Mesenchymal stem cell (in vitro differentiated cells and primary cell): ENCODE measurements around the gene TXNDC12.

Experiments used
- DNase-seq: peaks from one replicate; pipeline ENCODE4 v3.0.0-alpha.2; 2013
- H2AFZ ChIP-seq: one replicate; pipeline ENCODE4 v1.6.1; 2013; ENCODE audit warnings: low read depth, mild to moderate bottlenecking, control low read depth, inconsistent platforms, low read length, moderate library complexity
- H2AK5ac ChIP-seq: 2 replicates; pipeline ENCODE4 v1.6.1; 2013; ENCODE audit warnings: low read length, moderate library complexity, mild to moderate bottlenecking, inconsistent platforms; ENCODE audit not compliant: severe bottlenecking
- H2BK120ac ChIP-seq: one replicate; pipeline ENCODE4 v1.6.1; 2013; ENCODE audit warnings: low read depth, mild to moderate bottlenecking, inconsistent platforms, low read length, moderate library complexity
- H2BK12ac ChIP-seq, 2 experiments: one replicate each; pipeline ENCODE4 v1.6.1; 2013; ENCODE audit warnings: inconsistent platforms in 2 of 2, low read length in 2 of 2, mild to moderate bottlenecking in 2 of 2, moderate library complexity in 2 of 2, control low read depth in 1 of 2
- H2BK15ac ChIP-seq: one replicate; pipeline ENCODE4 v1.6.1; 2013; ENCODE audit warnings: mild to moderate bottlenecking, low read depth, inconsistent platforms; ENCODE audit not compliant: poor library complexity, severe bottlenecking
- H2BK5ac ChIP-seq: 2 replicates; pipeline ENCODE4 v1.6.1; 2013; ENCODE audit warnings: low read depth, mild to moderate bottlenecking, low read length, control low read depth, inconsistent platforms; ENCODE audit not compliant: poor library complexity, severe bottlenecking
- H3K14ac ChIP-seq, 2 experiments: one replicate each; pipeline ENCODE4 v1.6.1; 2013; ENCODE audit warnings: inconsistent platforms in 2 of 2, low read length in 2 of 2, control low read depth in 1 of 2, mild to moderate bottlenecking in 1 of 2, moderate library complexity in 1 of 2
- H3K18ac ChIP-seq, 2 experiments: one replicate each; pipeline ENCODE4 v1.6.1; 2013; ENCODE audit warnings: inconsistent platforms in 2 of 2, low read length in 2 of 2, control low read depth in 1 of 2, low read depth in 1 of 2, mild to moderate bottlenecking in 1 of 2
- H3K23ac ChIP-seq, 2 experiments: one replicate each; pipeline ENCODE4 v1.6.1; 2013; ENCODE audit warnings: inconsistent platforms in 2 of 2, low read length in 2 of 2, mild to moderate bottlenecking in 2 of 2, moderate library complexity in 2 of 2, control low read depth in 1 of 2
- H3K27ac ChIP-seq: 2 replicates; pipeline ENCODE4 v1.5.1; 2013; ENCODE audit warnings: mild to moderate bottlenecking, moderate library complexity, low read length, control low read depth, inconsistent platforms; ENCODE audit not compliant: poor library complexity, severe bottlenecking
- H3K27me3 ChIP-seq, 2 experiments: 2 replicates each; pipeline versions ENCODE4 v1.6.1 to v1.7.0; 2013; ENCODE audit warnings: low read length in 2 of 2, mild to moderate bottlenecking in 2 of 2, moderate library complexity in 2 of 2, control low read depth in 1 of 2, inconsistent platforms in 1 of 2; ENCODE audit not compliant: control insufficient read depth in 1 of 2, insufficient read depth in 1 of 2
- H3K36me3 ChIP-seq, 2 experiments: 2 replicates each; pipeline versions ENCODE4 v1.6.1 to v1.7.0; 2013; ENCODE audit warnings: low read length in 2 of 2, control low read depth in 1 of 2, inconsistent platforms in 1 of 2, low read depth in 1 of 2, mild to moderate bottlenecking in 1 of 2; ENCODE audit not compliant: insufficient read depth in 2 of 2, control insufficient read depth in 1 of 2
- H3K4ac ChIP-seq, 2 experiments: one replicate each; pipeline ENCODE4 v1.6.1; 2013; ENCODE audit warnings: inconsistent platforms in 2 of 2, low read length in 2 of 2, mild to moderate bottlenecking in 2 of 2, moderate library complexity in 2 of 2, control low read depth in 1 of 2, low read depth in 1 of 2
- H3K4me1 ChIP-seq: 2 replicates; pipeline ENCODE4 v1.6.1; 2013; ENCODE audit warnings: low read depth, low read length, control low read depth; ENCODE audit not compliant: control insufficient read depth, insufficient read depth
- H3K4me2 ChIP-seq: 2 replicates; pipeline ENCODE4 v1.6.1; 2013; ENCODE audit warnings: low read length, mild to moderate bottlenecking, inconsistent platforms; ENCODE audit not compliant: poor library complexity, severe bottlenecking
- H3K4me3 ChIP-seq, 2 experiments: 2 replicates each; pipeline versions ENCODE4 v1.5.1 to v1.7.0; 2013; ENCODE audit warnings: low read length in 2 of 2, mild to moderate bottlenecking in 2 of 2, control low read depth in 1 of 2, low read depth in 1 of 2; ENCODE audit not compliant: insufficient read depth in 1 of 2
- H3K79me1 ChIP-seq: replicated peaks from 2 replicates; pipeline ENCODE4 v1.6.1; 2013; ENCODE audit warnings: mild to moderate bottlenecking, control low read depth, low read length, inconsistent platforms; ENCODE audit not compliant: poor library complexity, severe bottlenecking
- H3K9ac ChIP-seq: 2 replicates; pipeline ENCODE4 v1.7.0; 2013; ENCODE audit warnings: mild to moderate bottlenecking, low read length, moderate library complexity
- H3K9me3 ChIP-seq: 2 replicates; pipeline ENCODE4 v1.7.0; 2013; ENCODE audit warnings: mild to moderate bottlenecking, low read length; ENCODE audit not compliant: control insufficient read depth
- H4K8ac ChIP-seq: one replicate; pipeline ENCODE4 v1.6.1; 2013; ENCODE audit warnings: inconsistent platforms, mild to moderate bottlenecking, low read length, moderate library complexity
- H4K91ac ChIP-seq: one replicate; pipeline ENCODE4 v1.6.1; 2013; ENCODE audit warnings: mild to moderate bottlenecking, low read length, inconsistent platforms
- WGBS: methylation state at CpG from one replicate; pipeline ENCODE4 v1.1.7; 2013; ENCODE audit warnings: mixed read lengths; 5-methylcytosine and 5-hydroxymethylcytosine counted together

TXNDC12 gene

DNA sequence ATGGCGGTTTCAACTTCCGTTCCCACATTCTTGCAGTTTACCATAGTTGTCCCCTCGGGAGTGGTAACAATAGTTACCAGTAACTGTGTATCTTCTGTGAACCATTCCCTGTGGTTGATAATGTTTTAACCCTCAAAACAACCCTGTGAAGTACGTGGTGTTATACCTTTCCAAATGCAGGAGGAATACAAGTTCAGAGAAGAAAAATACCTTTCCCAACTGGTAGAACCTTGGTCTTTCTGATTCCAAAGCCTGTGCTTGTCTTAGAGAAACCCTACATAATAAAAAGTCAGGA, 1.9 kb upstream of the TXNDC12 start:
- Histone ChIP-seq H3K18ac (peak overlapping the region in 1 of 2 experiments; percentile 93), H2BK12ac (no peak overlapping the region), H3K27ac (peak overlapping the region; percentile 52), H2BK5ac (no peak overlapping the region), H2AK5ac (peak overlapping the region; percentile 40), H3K27me3 (no peaks in the 10 kb centered on the region), H3K23ac (no peak overlapping the region), H3K14ac (peak overlapping the region in 1 of 2 experiments; percentile 87), H3K4me3 (peak overlapping the region; percentile 91 to 99), H2BK120ac (no peak overlapping the region), H4K8ac (peak overlapping the region; percentile 67), H3K79me1 (peaks cover 6% of the 10 kb centered on the region), H3K9me3 (no peaks in the 10 kb centered on the region), H2AFZ (peak overlapping the region; percentile 97), H3K4ac (peak overlapping the region in 1 of 2 experiments; percentile 98), H3K9ac (peak overlapping the region; percentile 94), H4K91ac (no peak overlapping the region), H2BK15ac (no peak overlapping the region), H3K36me3 (peaks cover 4 to 25% of the 10 kb centered on the region in 2 experiments), H3K4me1 (no peaks in the 10 kb centered on the region), H3K4me2 (peak overlapping the region; percentile 75)
- no peak for DNase-seq
- 0% methylated on average over 2 of the region's 4 CpGs for WGBS

- peak within 1 kb of the TSS; percentile 95 for H3K4me2 ChIP-seq
- peaks cover 8% of the 10 kb centered on the region for H3K79me1 ChIP-seq
- peak within 1 kb of the TSS; percentile 93 to 98 for H3K18ac ChIP-seq
- H2BK15ac ChIP-seq, result peak within 1 kb of the TSS; percentile 97
- peak within 1 kb of the TSS; percentile 94 for H2BK120ac ChIP-seq
- H2AFZ ChIP-seq, result peak within 1 kb of the TSS; percentile 97
- peak within 1 kb of the TSS; percentile 63 for H2AK5ac ChIP-seq
- peak within 1 kb of the TSS; percentile 8 to 18 for H2BK12ac ChIP-seq
- H3K4me3 ChIP-seq, result peak within 1 kb of the TSS; percentile 91 to 99
- H3K36me3 ChIP-seq, result peaks cover 4 to 25% of the 10 kb centered on the region in 2 experiments
- peak within 1 kb of the TSS; percentile 99 for H3K27ac ChIP-seq
- H3K14ac ChIP-seq, result peak within 1 kb of the TSS in 1 of 2 experiments; percentile 87
- H3K4ac ChIP-seq, result peak within 1 kb of the TSS; percentile 69 to 98
- no peaks in the 10 kb centered on the region for H3K9me3 ChIP-seq
- peak within 1 kb of the TSS; percentile 94 for H3K9ac ChIP-seq
- under 1% methylated on average over 53 of the region's 54 CpGs for WGBS
- H3K4me1 ChIP-seq, result no peaks in the 10 kb centered on the region
- H4K91ac ChIP-seq, result peak within 1 kb of the TSS; percentile 98
- H2BK5ac ChIP-seq, result peak within 1 kb of the TSS; percentile 98
- peak within 1 kb of the TSS in 1 of 2 experiments; percentile 90 for H3K23ac ChIP-seq
- DNase-seq, result peak; percentile 94
- H4K8ac ChIP-seq, result peak within 1 kb of the TSS; percentile 89
- no peaks in the 10 kb centered on the region for H3K27me3 ChIP-seq
Observed at GRCh38 chr1:52056163-52056936, 1.4 kb upstream of the TXNDC12 start, which contains the start of gene BTF3L4. BTF3L4 (plus strand) TSS chr1:52056295; CDS start chr1:52059848, 3,553 bp downstream.

GRCh38 chr1:52055866-52056162, 823 bp upstream of the TXNDC12 start:
- 1% methylated on average over 12 of the region's 12 CpGs for WGBS
- H2BK5ac ChIP-seq, result peak overlapping the region; percentile 78
- H3K9ac ChIP-seq, result peak overlapping the region; percentile 94
- H2AFZ ChIP-seq, result no peak overlapping the region
- no peak overlapping the region for H4K91ac ChIP-seq
- peak overlapping the region; percentile 63 for H2AK5ac ChIP-seq
- peak overlapping the region; percentile 99 for H3K27ac ChIP-seq
- H3K36me3 ChIP-seq, result peaks cover 0 to 22% of the 10 kb centered on the region in 2 experiments
- H3K23ac ChIP-seq, result no peak overlapping the region
- H3K14ac ChIP-seq, result no peak overlapping the region
- peak overlapping the region; percentile 95 for H3K4me2 ChIP-seq
- DNase-seq, result no peak
- H2BK120ac ChIP-seq, result no peak overlapping the region
- H3K18ac ChIP-seq, result peak overlapping the region in 1 of 2 experiments; percentile 98
- H4K8ac ChIP-seq, result no peak overlapping the region
- no peaks in the 10 kb centered on the region for H3K4me1 ChIP-seq
- H2BK15ac ChIP-seq, result no peak overlapping the region
- no peaks in the 10 kb centered on the region for H3K9me3 ChIP-seq
- H3K4ac ChIP-seq, result no peak overlapping the region
- peak overlapping the region; percentile 91 to 99 for H3K4me3 ChIP-seq
- no peaks in the 10 kb centered on the region for H3K27me3 ChIP-seq
- H3K79me1 ChIP-seq, result peaks cover 6% of the 10 kb centered on the region
- H2BK12ac ChIP-seq, result no peak overlapping the region

GRCh38 chr1:52054496-52055065, 410 bp downstream of the TXNDC12 start:
- Histone ChIP-seq H2AK5ac (no peak overlapping the region), H2BK12ac (no peak overlapping the region), H2AFZ (peak overlapping the region; percentile 95), H3K4me1 (no peaks in the 10 kb centered on the region), H3K36me3 (peaks cover 0 to 18% of the 10 kb centered on the region in 2 experiments), H3K4me2 (peak overlapping the region; percentile 75), H2BK5ac (no peak overlapping the region), H4K8ac (peak overlapping the region; percentile 52), H3K9ac (peak overlapping the region; percentile 94), H3K23ac (no peak overlapping the region), H3K14ac (peak overlapping the region in 1 of 2 experiments; percentile 57), H4K91ac (no peak overlapping the region), H3K4ac (no peak overlapping the region), H3K79me1 (peaks cover 7% of the 10 kb centered on the region), H3K4me3 (peak overlapping the region; percentile 90 to 99), H3K27me3 (no peaks in the 10 kb centered on the region), H2BK15ac (no peak overlapping the region), H3K18ac (peak overlapping the region; percentile 75 to 81), H2BK120ac (peak overlapping the region; percentile 49), H3K9me3 (no peaks in the 10 kb centered on the region), H3K27ac (peak overlapping the region; percentile 99)
- WGBS, result 5% methylated on average over 11 of the region's 13 CpGs
- DNase-seq, result no peak
